Stimulated activated CD8-positive, alpha-beta memory T cell treated with anti-CD3 and anti-CD28 coated beads, Interleukin-2, amount 100 ng/mL, for 48 hours (primary cell): ENCODE measurements around the gene IL11.
"Not testable (repeated sequence)": the region's sequence is repeated elsewhere in the genome, so short reads cannot be mapped to it uniquely, and the experiment has no call there.

ENCODE experiments used
- DNase-seq, 2 donors: peaks; one replicate each; pipeline ENCODE4 v3.0.0-alpha.2; 2020; ENCODE audit warnings: low read depth in 2 of 2

IL11 gene

DNA sequence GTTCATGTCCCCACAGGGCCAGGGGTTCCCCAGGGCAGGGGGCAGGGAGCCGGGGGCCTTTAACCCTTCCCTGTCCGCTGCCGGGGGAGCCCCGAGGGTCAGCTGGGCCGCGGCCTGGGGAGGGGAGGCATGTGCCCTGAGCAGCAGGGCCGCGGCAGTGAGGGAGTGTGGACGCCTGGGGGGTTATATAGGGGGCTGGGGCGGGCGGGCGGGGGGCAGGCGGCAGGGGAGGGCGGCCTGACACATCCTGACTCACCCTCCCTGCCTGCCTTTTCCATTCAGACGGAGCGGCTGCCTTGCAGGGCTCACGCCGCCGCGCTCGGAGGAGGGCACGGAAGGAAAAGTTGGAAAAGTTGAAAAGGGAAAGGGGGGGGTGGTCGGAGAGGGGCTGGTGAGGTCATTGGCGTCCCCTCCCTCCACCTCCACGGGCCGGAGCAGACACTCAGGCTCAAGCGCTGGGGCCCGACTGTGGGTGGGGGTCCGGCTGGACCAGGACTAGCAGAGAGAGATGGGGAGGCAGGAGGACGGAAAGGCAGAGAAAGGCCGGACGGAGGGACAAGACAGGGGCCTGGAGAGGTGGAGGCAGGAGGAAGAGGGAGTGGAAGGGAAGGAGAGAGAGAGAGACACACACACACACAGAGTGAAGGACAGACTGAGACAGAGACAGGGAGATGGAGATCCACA lies at the start of gene IL11:
TSS of gene IL11 (minus strand) at position 159 of the 684 bp plus-strand sequence. CDS start at position 6, 153 bp downstream.
- no peak for DNase-seq

- DNase-seq: no peak
These were observed 49.5 kb upstream of the IL11 start for GRCh38 chr19:55419624-55420236.

- DNase-seq: no peak
These were observed 48.8 kb upstream of the IL11 start for GRCh38 chr19:55419103-55419502.

DNA sequence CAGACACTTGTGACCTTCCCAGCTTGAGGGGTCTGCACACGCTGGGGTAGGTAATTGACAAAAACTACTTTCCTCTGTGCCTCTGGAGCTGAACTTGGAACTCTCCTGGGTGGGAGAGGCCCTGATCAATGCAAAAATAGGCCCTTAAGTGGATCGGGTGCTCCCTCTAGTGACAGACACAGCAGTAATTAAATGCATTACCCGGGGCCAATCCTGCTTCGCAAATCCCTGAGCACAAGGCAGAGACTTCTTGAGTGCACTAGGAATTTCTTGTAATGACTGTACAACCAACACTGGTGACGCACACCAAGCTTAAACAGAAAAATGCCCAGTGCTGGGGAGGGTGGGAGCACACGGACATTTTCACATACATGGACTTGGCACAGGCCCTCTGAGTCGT lies 47.9 kb upstream of the IL11 start:
- DNase-seq: no peak

GRCh38 chr19:55410168-55410567 lies 39.9 kb upstream of the IL11 start:
- no peak for DNase-seq

GRCh38 chr19:55409179-55409578 lies 38.9 kb upstream of the IL11 start:
- not testable (repeated sequence) for DNase-seq

- DNase-seq: no peak
These were observed 38.2 kb upstream of the IL11 start for GRCh38 chr19:55408533-55408872.

DNA sequence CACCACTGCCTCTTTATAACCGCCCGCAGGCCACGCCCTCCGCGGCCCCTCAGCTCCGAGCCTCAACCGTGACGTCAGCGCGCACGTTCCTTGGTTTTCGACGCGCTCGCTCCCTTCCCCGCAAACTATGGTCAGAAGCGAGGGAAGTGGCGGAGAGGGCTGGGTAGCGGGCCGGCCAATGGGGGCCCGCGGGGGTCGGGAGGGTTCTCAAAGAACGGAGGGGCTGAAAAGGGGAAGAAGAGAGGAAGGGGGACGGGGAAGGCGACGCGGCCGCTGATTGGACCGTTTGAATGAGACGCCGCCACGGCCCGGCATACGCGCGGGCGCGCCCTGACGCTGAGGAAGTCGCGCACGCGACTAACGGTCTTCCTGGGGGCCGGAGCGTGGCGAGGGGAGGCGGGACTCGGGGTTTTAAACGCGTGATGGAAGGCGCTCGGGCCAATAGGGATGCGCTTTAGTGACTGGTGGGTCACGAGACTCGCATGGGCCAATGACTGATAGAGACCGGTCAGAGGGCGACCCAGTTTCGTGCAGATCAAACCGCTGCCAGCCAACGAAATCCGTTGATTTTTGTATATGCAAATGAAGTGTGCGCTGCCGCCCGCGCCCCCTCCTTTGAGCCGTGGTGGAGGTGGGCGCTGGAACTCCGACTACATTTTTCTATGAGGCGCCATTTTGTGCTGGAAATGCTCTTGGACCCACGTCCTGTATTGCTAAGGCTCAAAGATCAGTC lies 37.7 kb upstream of the IL11 start:
- peak; percentile 94 to 95 for DNase-seq

DNA sequence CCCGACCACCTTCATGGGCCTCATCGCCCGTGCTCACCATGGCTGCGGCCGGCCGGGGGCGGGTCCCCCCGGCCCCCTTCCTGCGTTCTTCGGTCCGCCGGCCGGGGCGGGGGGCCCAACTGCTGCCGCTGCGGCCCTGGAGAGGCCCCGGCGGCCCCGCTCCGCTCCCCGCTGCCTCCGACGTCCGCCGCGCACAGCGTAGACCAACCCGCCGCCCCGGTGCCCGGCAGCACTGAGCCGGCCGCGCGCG lies 37.2 kb upstream of the IL11 start, which contains the start of gene UBE2S:
TSS of gene UBE2S (minus strand) at position 239 of the 250 bp plus-strand sequence. CDS start at position 40, 199 bp downstream.
- DNase-seq: not testable (repeated sequence)

DNA sequence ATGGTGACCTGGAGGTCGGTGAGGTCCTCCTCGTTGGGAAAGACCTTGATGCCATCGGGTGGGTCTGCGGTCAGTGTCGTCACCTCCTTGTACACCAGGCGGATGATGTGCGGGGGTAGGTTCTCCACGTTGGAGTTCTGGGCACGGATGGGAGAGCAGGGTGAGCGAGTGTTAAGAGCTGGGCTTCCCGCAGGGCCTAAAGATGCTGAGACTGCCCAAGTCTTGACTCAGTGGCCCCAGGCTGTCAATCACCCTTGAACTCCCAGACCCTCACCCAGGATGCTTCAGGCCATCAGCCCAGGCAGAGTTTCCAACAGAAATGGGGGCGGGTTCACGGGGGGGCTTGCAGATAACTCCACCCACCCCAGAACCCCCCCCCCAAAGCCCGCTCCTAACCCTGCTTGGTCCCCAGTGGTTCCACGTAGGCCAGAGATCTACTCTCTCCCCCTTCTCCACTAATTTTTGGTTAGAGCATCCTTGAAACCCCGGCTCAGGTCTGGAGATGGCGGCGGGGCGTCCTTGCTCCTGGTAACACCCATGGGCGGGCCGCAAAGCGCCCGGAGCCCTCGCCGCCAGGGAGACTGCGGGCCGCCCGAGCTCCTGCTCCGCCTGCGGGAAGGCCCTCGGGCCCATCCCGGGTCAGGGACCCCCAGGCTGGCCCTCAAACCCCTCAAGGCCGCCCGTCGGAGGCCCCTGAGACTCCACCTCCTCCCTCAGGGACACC lies 36.7 kb upstream of the IL11 start:
- DNase-seq: no peak

DNA sequence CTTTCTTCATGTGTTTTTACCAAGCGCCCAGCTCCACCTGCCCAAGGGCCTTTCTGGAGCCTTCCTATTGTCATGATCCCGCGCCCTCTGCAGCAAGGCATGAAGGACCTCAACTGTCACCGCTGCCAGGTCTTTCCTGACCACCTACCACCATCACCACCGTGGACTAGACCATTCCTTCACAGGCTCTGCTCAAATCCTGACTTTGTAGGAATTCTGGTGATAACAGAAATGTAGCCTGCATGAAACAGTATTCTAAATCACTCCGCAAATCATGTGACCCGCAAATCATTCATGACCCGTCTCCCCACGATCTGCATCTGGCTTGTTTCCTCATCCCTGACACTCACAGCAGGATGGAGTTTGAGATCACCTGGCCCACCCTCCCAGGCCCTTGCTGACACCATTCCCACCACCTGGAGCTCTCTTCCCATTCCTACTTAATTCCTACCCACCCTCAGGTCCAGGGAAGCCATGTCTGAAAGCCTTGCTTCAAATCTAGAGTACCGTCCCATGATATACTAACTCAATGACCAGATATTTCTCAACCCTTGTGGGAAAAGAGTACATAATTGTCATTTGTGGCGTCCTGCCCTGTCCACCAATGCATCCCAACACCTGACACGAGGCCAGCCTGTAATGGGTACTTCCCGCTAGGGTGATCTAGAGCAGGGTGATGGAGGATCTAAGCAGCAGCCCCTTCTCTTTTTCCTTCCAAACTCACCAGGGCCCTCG lies 36.0 kb upstream of the IL11 start:
- DNase-seq: no peak

GRCh38 chr19:55405638-55406037 lies 35.4 kb upstream of the IL11 start:
- DNase-seq: no peak

DNA sequence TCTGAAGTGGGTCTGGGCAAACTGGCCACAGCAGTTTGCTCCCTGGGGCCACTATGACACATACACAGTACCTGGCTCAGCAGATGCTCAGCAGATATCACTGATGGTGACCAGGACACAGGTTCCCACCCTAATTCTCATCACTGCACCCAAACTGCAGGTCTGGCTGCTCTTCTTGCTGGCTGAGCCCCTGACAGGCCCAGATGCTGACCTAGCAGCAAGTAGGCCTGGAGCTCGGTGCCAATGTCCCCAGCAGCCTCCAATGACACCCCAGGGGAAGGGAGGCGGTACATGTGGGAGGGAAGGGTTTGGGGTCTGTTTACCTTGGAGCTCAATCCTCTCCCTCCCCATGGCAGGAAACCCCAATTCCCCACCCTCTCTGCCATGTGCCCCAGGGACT lies 32.2 kb upstream of the IL11 start:
- DNase-seq: no peak

DNA sequence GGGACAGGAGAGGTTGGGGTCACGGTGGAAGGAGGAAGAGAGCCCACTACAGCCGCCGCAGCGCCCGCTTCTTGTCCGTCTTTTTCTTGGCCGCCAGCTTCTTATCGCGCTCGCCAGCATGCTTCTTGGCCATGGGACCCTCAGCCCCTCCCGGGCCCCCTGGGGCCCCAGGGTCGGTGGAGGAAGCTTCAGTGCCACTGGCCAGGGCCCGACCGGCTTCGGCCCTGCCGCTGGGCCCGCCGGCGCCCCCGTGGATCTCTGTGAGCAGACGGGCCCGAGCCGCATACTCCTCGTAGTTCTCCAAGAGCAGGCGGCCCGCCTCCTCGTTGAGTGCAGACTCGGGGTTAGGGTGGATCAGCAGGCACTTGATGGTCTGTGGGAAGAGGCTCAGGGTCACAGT lies 31.1 kb upstream of the IL11 start:
- DNase-seq: not testable (repeated sequence)

- DNase-seq: no peak
These were observed 30.2 kb upstream of the IL11 start for GRCh38 chr19:55400281-55401087.

- DNase-seq: no peak
These were observed 28.1 kb upstream of the IL11 start for GRCh38 chr19:55398200-55398925.

DNA sequence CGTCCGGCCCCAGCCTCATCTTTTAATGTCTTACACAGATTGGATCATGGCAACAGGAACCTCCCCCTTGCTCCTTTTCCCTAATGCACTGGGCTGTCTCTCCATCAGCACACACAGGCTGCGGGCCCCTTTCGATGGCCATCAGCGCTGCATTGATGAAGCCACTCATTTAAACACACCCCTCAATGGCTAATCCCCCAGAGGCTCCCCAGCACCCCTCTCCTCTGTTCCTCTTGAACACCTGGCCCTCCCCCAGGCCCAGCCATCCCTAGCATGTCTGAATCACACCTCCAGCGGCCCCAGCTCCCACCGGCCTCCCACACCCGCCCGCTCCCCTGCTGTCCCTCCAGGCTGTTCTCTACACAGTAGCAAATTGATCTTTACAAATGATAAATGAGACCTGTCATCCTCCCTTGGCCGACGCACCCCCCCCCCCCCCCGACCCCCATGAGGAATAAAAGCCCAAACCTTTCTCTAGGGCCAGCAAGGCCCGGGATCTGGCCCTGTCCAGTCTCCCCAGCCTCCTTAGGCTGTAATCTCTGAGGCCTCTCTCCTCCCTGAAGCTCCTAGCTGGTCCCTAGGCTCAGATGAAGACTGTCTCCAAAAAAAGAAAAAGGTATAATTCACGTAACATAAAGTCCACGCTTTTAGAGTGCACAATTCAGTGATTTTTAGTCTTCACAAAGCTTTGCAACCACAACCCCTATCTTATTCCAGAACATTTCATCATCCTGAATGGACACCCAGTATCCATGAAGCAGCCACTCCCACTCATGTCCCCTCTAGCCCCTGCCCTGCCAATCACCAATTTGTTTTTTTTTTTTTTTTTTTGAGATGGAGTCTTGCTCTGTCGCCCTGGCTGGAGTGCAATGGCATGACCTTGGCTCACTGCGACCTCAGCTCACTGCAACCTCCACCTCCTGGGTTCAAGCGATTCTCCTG lies 22.8 kb upstream of the IL11 start:
- no peak for DNase-seq

DNA sequence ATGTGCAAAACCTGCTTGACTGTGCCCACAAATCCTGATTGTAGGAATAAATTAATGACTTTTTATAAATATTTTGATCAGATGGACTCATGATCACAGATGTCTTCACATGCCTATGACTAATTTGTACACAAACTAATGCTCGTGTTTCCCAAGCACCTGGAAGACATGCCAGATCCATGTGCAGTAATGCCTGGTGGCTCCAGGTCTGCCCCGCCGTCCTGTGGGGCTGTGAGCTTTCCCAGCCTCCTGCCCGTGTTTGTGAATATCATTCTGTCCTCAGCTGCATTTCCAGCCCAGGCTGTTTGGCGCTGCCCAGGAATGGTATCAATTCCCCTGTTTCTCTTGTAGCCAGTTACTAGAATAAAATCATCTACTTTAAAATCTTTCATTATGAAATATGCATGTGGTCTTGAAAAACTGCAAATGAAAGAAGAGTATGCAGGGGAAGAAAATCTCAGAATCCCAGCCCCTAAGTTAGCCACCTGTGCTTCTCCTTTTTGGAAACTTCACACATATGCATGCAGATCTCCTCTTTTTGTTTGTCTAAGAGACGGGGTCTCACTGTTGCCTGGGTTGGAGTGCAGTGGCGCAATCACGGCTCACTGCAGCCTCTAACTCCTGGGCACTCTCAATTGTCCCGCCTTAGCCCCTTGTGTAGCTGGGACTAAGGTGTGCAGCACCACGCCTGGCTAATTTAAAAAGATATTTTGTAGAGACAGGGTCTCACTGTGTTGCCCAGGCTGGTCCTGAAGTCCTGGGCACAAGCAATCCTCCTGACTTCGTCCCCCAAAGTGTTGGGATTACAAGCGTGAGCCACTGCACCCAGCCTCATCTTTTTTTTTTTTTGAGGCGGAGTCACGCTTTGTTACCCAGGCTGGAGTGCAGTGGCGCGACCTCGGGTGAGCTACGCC lies 21.7 kb upstream of the IL11 start:
- no peak for DNase-seq
